ENCODE results near the gene PGPEP1.

The PGPEP1 gene

GRCh38 chr19:18340190-18340989 is at the start of gene PGPEP1:
TSS of gene PGPEP1 (plus strand) at chr19:18340598. CDS start at chr19:18340682, 84 bp downstream.
- peak; percentile 13 to 54 (median 32) for DNase-seq

GRCh38 chr19:18291019-18291524 is 49.3 kb upstream of the PGPEP1 start:
- DNase-seq, result no peak

- DNase-seq, result peak in 3 of 4 experiments; percentile 17 to 68 (median 57)
Measured at GRCh38 chr19:18291590-18292461, 48.6 kb upstream of the PGPEP1 start.

- DNase-seq, result no peak
Measured at GRCh38 chr19:18292462-18292809, 48.0 kb upstream of the PGPEP1 start.

GRCh38 chr19:18292810-18293641 is 47.4 kb upstream of the PGPEP1 start:
- no peak for DNase-seq

GRCh38 chr19:18293642-18294466 is 46.5 kb upstream of the PGPEP1 start:
- no peak for DNase-seq

GRCh38 chr19:18294467-18294864 is 45.9 kb upstream of the PGPEP1 start:
- DNase-seq, result peak; percentile 51 to 85 (median 64)

- DNase-seq, result no peak
Measured at GRCh38 chr19:18295034-18295451, 45.4 kb upstream of the PGPEP1 start.

- DNase-seq, result no peak
Measured at GRCh38 chr19:18297308-18297707, 43.1 kb upstream of the PGPEP1 start.

- no peak for DNase-seq
Measured at GRCh38 chr19:18298601-18299000, 41.8 kb upstream of the PGPEP1 start.

- no peak for DNase-seq
Measured at GRCh38 chr19:18299654-18300053, 40.7 kb upstream of the PGPEP1 start.

- no peak for DNase-seq
Measured at GRCh38 chr19:18300930-18301717, 39.3 kb upstream of the PGPEP1 start.

GRCh38 chr19:18301718-18302111 is 38.7 kb upstream of the PGPEP1 start:
- DNase-seq, result no peak

GRCh38 chr19:18304208-18304457 is 36.3 kb upstream of the PGPEP1 start:
- no peak for DNase-seq

- peak; percentile 49 to 70 (median 61) for DNase-seq
Measured at GRCh38 chr19:18304458-18305310, 35.7 kb upstream of the PGPEP1 start.

- no peak for DNase-seq
Measured at GRCh38 chr19:18306209-18306887, 34.0 kb upstream of the PGPEP1 start.

- DNase-seq, result no peak
Measured at GRCh38 chr19:18306888-18307260, 33.5 kb upstream of the PGPEP1 start.

GRCh38 chr19:18307271-18307681 is 33.1 kb upstream of the PGPEP1 start:
- DNase-seq, result no peak

- DNase-seq, result no peak
Measured at GRCh38 chr19:18308051-18308947, 32.1 kb upstream of the PGPEP1 start.
